Activated CD8-positive, alpha-beta T cell treated with anti-CD3 and anti-CD28 coated beads, Interleukin-2, amount 10 ng/mL, durations not matched to agents 7 days and 5 days (primary cell): Measurements from ENCODE around the gene CKAP2L. TPM values are rescaled to one million over a fixed set of nuclear protein-coding genes. Genes with fewer than 3 reads are reported as not detected.

ENCODE experiments used
- ATAC-seq: fragments of 150-1000 bp; cut with Tn5 transposase; one replicate; pipeline ENCODE4 v1.10.0; 2021; ENCODE audit warnings: moderate library complexity
- CTCF ChIA-PET: fragments of 350-600 bp; sonication (Branson Sonifier 250); formaldehyde crosslinking; loops from one replicate; lab custom pipeline; 2021; ENCODE audit warnings: antibody characterized with exemption; lab: Charles Lee
- POLR2A ChIA-PET: fragments of 350-600 bp; sonication (Branson Sonifier 250); formaldehyde crosslinking; loops from one replicate; lab custom pipeline; 2021; ENCODE audit warnings: antibody characterized with exemption; lab: Charles Lee
- DNase-seq: peaks from one replicate; pipeline ENCODE4 v3.0.0-alpha.2; 2020
- H3K27ac Mint-ChIP-seq: one replicate; pipeline ENCODE4 v1.8.0; 2021; ENCODE audit warnings: mild to moderate bottlenecking, mixed read lengths
- H3K27me3 Mint-ChIP-seq: one replicate; pipeline ENCODE4 v1.8.0; 2021; ENCODE audit warnings: low read depth, mixed read lengths
- H3K36me3 Mint-ChIP-seq: one replicate; pipeline ENCODE4 v1.8.0; 2021; ENCODE audit warnings: low read depth, mixed read lengths
- H3K4me1 Mint-ChIP-seq: one replicate; pipeline ENCODE4 v1.8.0; 2021; ENCODE audit warnings: low read depth, mixed read lengths
- H3K4me3 Mint-ChIP-seq: one replicate; pipeline ENCODE4 v1.8.0; 2021; ENCODE audit warnings: mild to moderate bottlenecking, mixed read lengths
- H3K9me3 Mint-ChIP-seq: one replicate; pipeline ENCODE4 v1.8.0; 2022; ENCODE audit warnings: mixed read lengths; ENCODE audit not compliant: insufficient read depth
- total RNA-seq, 2 experiments: library from RNA; stranded (reverse); gene quantifications; one replicate each; pipeline ENCODE4 v1.2.3, GENCODE V29; 2021

The CKAP2L gene
- total RNA-seq, 2 experiments from 2014 or later: 59.3 to 63.4 TPM

DNA sequence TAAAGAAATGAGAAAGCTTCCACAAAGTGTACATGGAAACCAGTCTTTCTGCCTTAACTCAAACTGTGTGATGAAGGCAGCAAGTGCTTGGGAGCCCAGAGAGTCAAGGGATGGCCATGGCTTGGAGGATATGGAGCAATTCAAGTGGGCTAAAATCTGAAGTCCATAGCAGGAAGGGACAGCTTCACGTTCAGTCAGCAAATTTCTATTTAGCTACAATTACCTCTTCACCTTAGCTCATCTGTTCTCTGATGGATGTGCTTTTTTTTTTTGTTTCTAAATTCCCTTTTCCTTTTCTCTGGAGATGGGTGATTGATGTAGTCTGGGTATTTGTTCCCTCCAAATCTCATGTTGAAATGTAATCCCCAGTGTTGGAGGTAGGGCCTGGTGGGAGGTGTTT lies 24.8 kb upstream of the CKAP2L start:
- POLR2A ChIA-PET: no interaction called here
- H3K36me3 Mint-ChIP-seq: peaks cover 2% of the 10 kb centered on the region
- H3K4me1 Mint-ChIP-seq: peaks cover 14% of the 10 kb centered on the region
- DNase-seq (no peak), ATAC-seq (no peak)
- no peak overlapping the region for H3K4me3 Mint-ChIP-seq
- H3K27me3 Mint-ChIP-seq: peaks cover 24% of the 10 kb centered on the region
- CTCF ChIA-PET: interaction anchor here (0.6 kb wide), 1 partner anchor 154 kb away, joined by 3 read pairs; no protein-coding TSS in a partner anchor
- no peak overlapping the region for H3K27ac Mint-ChIP-seq
- no peaks in the 10 kb centered on the region for H3K9me3 Mint-ChIP-seq

- H3K4me3 Mint-ChIP-seq: no peak overlapping the region
- peaks cover 26% of the 10 kb centered on the region for H3K27me3 Mint-ChIP-seq
- peaks cover 2% of the 10 kb centered on the region for H3K36me3 Mint-ChIP-seq
- CTCF ChIA-PET: interaction anchor here (0.6 to 1.0 kb wide), 2 partner anchors 9 to 154 kb away, joined by 3 read pairs; no protein-coding TSS in a partner anchor
- ATAC-seq (no peak), DNase-seq (no peak)
- no peak overlapping the region for H3K27ac Mint-ChIP-seq
- POLR2A ChIA-PET: no interaction called here
- peaks cover 10% of the 10 kb centered on the region for H3K4me1 Mint-ChIP-seq
- H3K9me3 Mint-ChIP-seq: no peaks in the 10 kb centered on the region
Measured at GRCh38 chr2:112788653-112789052, 24.2 kb upstream of the CKAP2L start.

- Mint-ChIP-seq H3K9me3 (no peaks in the 10 kb centered on the region), H3K36me3 (peaks cover under 1% of the 10 kb centered on the region), H3K27me3 (peaks cover 29% of the 10 kb centered on the region), H3K4me1 (peaks cover 7% of the 10 kb centered on the region), H3K4me3 (no peak overlapping the region), H3K27ac (no peak overlapping the region)
- ChIA-PET CTCF (interaction anchor here (1.0 kb wide), 1 partner anchor 10 kb away, joined by 3 read pairs; no protein-coding TSS in a partner anchor), POLR2A (no interaction called here)
- no peak for DNase-seq
- no peak for ATAC-seq
Measured at GRCh38 chr2:112787729-112788393, 23.5 kb upstream of the CKAP2L start.

GRCh38 chr2:112787294-112787693 lies 22.9 kb upstream of the CKAP2L start:
- H3K9me3 Mint-ChIP-seq: no peaks in the 10 kb centered on the region

DNA sequence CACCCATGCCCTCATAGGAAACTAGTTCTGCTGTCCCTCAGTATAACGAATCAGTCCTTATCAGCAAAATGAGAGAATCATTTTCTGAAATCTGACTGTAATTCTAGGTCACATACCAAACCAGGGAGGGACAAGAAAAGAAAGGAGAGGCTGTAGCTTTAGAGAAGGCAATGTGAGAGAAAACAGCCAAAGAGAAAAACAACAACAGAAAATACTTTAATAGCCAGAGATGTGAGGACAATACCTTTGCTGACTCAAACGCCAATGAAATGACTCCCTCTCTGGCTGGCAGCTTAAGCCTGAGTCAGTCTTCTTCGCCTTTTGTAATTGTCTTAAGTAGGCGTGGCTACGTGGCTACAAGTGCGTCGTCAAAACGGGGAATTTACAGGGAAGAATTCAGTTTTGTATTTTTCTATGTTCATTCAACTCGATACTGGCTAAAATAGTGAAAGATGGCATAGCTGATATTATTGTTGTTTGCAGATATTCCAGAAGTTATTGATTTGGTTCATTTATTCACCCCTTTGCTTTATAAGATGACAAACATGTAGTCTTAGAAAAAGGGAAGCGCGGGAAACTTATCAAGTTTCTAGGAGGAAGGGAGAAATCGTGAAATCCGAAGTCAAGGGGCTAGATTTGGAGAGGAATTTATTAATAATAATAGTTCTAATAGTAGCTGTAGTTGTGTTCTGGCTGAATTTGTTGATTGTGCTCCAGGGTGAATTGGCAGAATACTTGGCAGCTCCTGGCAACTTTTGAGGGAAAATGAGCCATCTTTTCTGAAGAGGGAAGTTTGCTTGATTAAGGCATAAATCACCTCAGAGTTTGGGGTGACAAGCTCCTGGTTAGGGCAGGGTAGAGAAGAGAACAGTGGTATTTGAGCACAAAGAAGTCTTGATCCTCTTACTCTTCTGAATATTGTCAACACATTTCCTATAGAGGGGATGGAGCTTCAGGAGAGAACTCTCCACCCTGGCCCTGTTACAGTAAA lies 20.1 kb upstream of the CKAP2L start, which contains the start of gene IL1A:
Gene IL1A, minus strand, starts transcription at position 295 of the 991 bp plus-strand sequence. CDS start 723 bp downstream, outside the sequence.
- Mint-ChIP-seq H3K36me3 (no peaks in the 10 kb centered on the region), H3K4me1 (peaks cover 7% of the 10 kb centered on the region), H3K4me3 (no peak within 1 kb of the TSS), H3K27me3 (peaks cover 34% of the 10 kb centered on the region), H3K27ac (no peak within 1 kb of the TSS), H3K9me3 (no peaks in the 10 kb centered on the region)
- ATAC-seq (no peak), DNase-seq (no peak)
- ChIA-PET POLR2A (no interaction called here), CTCF (interaction anchor here (0.7 to 1.7 kb wide), 4 partner anchors 35 to 174 kb away, joined by 3 to 4 read pairs (median 4); no protein-coding TSS in a partner anchor)

More at GRCh38 chr2:112787294-112787693, 22.9 kb upstream of the CKAP2L start:
- ATAC-seq (no peak), DNase-seq (no peak)
- H3K4me1 Mint-ChIP-seq: peaks cover 7% of the 10 kb centered on the region
- ChIA-PET CTCF (interaction anchor here (1.2 kb wide), 1 partner anchor 38 kb away, joined by 4 read pairs; no protein-coding TSS in a partner anchor), POLR2A (no interaction called here)
- no peak overlapping the region for H3K4me3 Mint-ChIP-seq
- H3K27me3 Mint-ChIP-seq: peaks cover 33% of the 10 kb centered on the region
- no peaks in the 10 kb centered on the region for H3K36me3 Mint-ChIP-seq
- H3K27ac Mint-ChIP-seq: no peak overlapping the region

DNA sequence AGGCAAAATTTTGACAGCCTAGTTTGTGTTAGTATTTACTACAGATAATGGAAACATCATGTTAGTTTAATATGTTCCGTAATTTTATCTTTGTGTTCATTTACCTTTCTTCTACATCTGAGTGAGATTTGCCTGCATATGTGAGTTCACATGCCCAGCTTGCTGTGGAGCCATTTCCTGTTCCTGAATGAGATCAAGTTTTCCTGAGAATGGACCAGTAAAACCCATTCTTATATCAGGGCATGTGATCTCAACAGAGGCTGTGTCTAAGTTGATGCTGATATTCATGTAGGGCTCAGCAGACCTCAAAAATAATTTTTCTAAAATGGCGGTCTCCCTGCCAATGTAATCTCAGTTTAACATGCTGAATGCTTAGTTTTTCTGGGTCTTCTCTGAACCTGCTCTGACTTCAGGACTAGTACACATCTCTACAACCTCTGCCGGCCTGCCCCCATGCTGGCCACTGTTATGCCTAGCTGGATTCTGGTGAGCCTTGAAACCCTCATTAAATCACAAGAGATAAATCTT lies 18.8 kb upstream of the CKAP2L start:
- H3K27ac Mint-ChIP-seq: no peak overlapping the region
- H3K36me3 Mint-ChIP-seq: no peaks in the 10 kb centered on the region
- H3K4me1 Mint-ChIP-seq: peaks cover 7% of the 10 kb centered on the region
- H3K4me3 Mint-ChIP-seq: no peak overlapping the region
- CTCF ChIA-PET: interaction anchor here (0.9 to 1.5 kb wide), 3 partner anchors 102 to 152 kb away, joined by 3 read pairs; no protein-coding TSS in a partner anchor
- H3K27me3 Mint-ChIP-seq: peaks cover 32% of the 10 kb centered on the region
- no peak for DNase-seq
- POLR2A ChIA-PET: no interaction called here
- ATAC-seq: no peak
- no peaks in the 10 kb centered on the region for H3K9me3 Mint-ChIP-seq

GRCh38 chr2:112782234-112782799 lies 17.9 kb upstream of the CKAP2L start:
- peaks cover 10% of the 10 kb centered on the region for H3K4me1 Mint-ChIP-seq
- H3K27ac Mint-ChIP-seq: no peak overlapping the region
- ChIA-PET POLR2A (no interaction called here), CTCF (interaction anchor here (0.9 to 1.5 kb wide), 7 partner anchors 9 to 159 kb away, joined by 3 read pairs; no protein-coding TSS in a partner anchor)
- peaks cover 1% of the 10 kb centered on the region for H3K9me3 Mint-ChIP-seq
- H3K36me3 Mint-ChIP-seq: no peaks in the 10 kb centered on the region
- H3K4me3 Mint-ChIP-seq: no peak overlapping the region
- H3K27me3 Mint-ChIP-seq: peaks cover 41% of the 10 kb centered on the region
- no peak for ATAC-seq
- DNase-seq: no peak

DNA sequence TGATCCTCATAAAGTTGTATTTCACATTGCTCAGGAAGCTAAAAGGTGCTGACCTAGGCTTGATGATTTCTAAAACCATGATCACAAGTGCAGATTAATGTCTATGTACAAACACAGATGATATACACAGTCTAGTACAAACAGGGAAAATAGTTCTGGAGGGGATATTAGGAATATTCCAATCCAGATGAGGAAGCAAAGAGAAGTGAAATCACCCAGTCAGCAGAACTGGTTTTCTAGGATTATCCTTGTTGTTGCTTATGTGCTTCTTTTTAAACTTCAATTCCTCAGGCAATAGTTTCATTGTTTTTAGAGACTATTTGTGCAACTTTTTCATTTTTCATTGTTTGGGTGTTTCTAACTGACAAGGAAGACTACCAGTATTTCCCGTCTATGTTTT lies 15.2 kb upstream of the CKAP2L start:
- ATAC-seq (no peak), DNase-seq (no peak)
- H3K4me3 Mint-ChIP-seq: no peak overlapping the region
- H3K4me1 Mint-ChIP-seq: peaks cover 18% of the 10 kb centered on the region
- H3K36me3 Mint-ChIP-seq: peaks cover 4% of the 10 kb centered on the region
- H3K27me3 Mint-ChIP-seq: peaks cover 35% of the 10 kb centered on the region
- ChIA-PET CTCF (interaction anchor here (1.3 to 2.4 kb wide), 2 partner anchors 106 to 162 kb away, joined by 5 to 8 read pairs; no protein-coding TSS in a partner anchor), POLR2A (no interaction called here)
- H3K27ac Mint-ChIP-seq: no peak overlapping the region
- H3K9me3 Mint-ChIP-seq: peaks cover 6% of the 10 kb centered on the region

DNA sequence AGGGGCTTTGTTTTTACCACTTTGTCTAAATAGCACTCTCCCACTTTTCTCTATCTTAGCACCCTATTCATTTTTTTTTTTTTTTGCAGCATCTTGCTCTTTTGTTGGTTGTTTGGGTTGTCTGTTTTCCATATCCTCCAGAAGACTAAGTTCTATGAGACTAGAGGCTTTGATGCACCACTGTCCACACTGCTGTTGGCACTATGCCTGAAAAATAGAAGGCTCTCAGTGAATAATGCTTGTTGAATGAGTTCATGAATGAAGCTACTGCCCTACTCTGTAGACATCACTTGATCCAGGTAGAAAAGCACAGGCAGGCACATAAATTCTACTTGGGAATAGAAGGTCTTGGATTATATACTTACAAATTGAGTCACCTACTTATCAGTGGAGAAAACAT lies 12.6 kb upstream of the CKAP2L start:
- DNase-seq (no peak), ATAC-seq (no peak)
- Mint-ChIP-seq H3K9me3 (peaks cover 6% of the 10 kb centered on the region), H3K36me3 (peaks cover 4% of the 10 kb centered on the region), H3K27ac (peak overlapping the region; percentile 21), H3K4me3 (peak overlapping the region; percentile 0), H3K27me3 (peaks cover 26% of the 10 kb centered on the region), H3K4me1 (peaks cover 20% of the 10 kb centered on the region)
- POLR2A ChIA-PET: no interaction called here
- CTCF ChIA-PET: interaction anchor here (1.9 kb wide), 1 partner anchor 27 kb away, joined by 5 read pairs; no protein-coding TSS in a partner anchor

- ATAC-seq: no peak
- Mint-ChIP-seq H3K4me1 (peaks cover 20% of the 10 kb centered on the region), H3K4me3 (no peak overlapping the region), H3K27me3 (peaks cover 26% of the 10 kb centered on the region), H3K27ac (no peak overlapping the region), H3K9me3 (peaks cover 6% of the 10 kb centered on the region), H3K36me3 (peaks cover 4% of the 10 kb centered on the region)
- POLR2A ChIA-PET: no interaction called here
- CTCF ChIA-PET: interaction anchor here (1.9 kb wide), 1 partner anchor 26 kb away, joined by 5 read pairs; no protein-coding TSS in a partner anchor
- no peak for DNase-seq
Measured at GRCh38 chr2:112776113-112776512, 11.7 kb upstream of the CKAP2L start.
